CD4-positive, alpha-beta T cell (primary cell): Measurements from ENCODE around the gene SNAPC3. TPM values are rescaled to one million over a fixed set of nuclear protein-coding genes. Genes with fewer than 3 reads are reported as not detected.
A peak's percentile ranks its signal among the peaks of the same experiment; 100 is the strongest.

Experiments used
- ATAC-seq: fragments of 200-7000 bp; cut with Tn5 transposase; one replicate; pipeline ENCODE4 v1.10.0; 2022; ENCODE audit warnings: mild to moderate bottlenecking; ENCODE audit not compliant: poor library complexity
- CTCF ChIA-PET: fragments of 350-600 bp; sonication (Branson Sonifier 250); formaldehyde crosslinking; loops from one replicate; lab custom pipeline; 2021; ENCODE audit warnings: antibody characterized with exemption, inconsistent platforms; lab: Charles Lee
- POLR2A ChIA-PET: fragments of 350-600 bp; sonication (Branson Sonifier 250); formaldehyde crosslinking; loops from one replicate; lab custom pipeline; 2021; ENCODE audit warnings: antibody characterized with exemption, inconsistent platforms; lab: Charles Lee
- DNase-seq, 14 experiments: peaks; one replicate each; pipeline ENCODE4 v3.0.0-alpha.2; 2013 to 2020; ENCODE audit warnings: mixed read lengths in 2 of 14
- H3K27ac ChIP-seq, 2 donors: one replicate each; pipeline versions ENCODE4 v1.5.1 to v1.7.0; 2013; ENCODE audit warnings: low read length in 2 of 2, low read depth in 1 of 2, mild to moderate bottlenecking in 1 of 2
- H3K27me3 ChIP-seq, 2 experiments: 1 replicate in 1 of 2; 2 replicates in 1 of 2; pipeline versions ENCODE4 v1.6.1 to v1.7.0; 2013; ENCODE audit warnings: low read length in 2 of 2, control low read depth in 1 of 2, mild to moderate bottlenecking in 1 of 2, moderate library complexity in 1 of 2; ENCODE audit not compliant: insufficient read depth in 2 of 2, control insufficient read depth in 1 of 2
- H3K36me3 ChIP-seq: one replicate; pipeline ENCODE4 v1.6.1; 2013; ENCODE audit warnings: low read length, control low read depth; ENCODE audit not compliant: insufficient read depth
- H3K4me1 ChIP-seq: one replicate; pipeline ENCODE4 v1.6.1; 2013; ENCODE audit warnings: low read length, control low read depth; ENCODE audit not compliant: insufficient read depth
- H3K4me3 ChIP-seq: one replicate; pipeline ENCODE4 v1.5.1; 2013; ENCODE audit warnings: mild to moderate bottlenecking, low read length, moderate library complexity
- H3K9me3 ChIP-seq, 2 experiments: 1 replicate in 1 of 2; 2 replicates in 1 of 2; pipeline versions ENCODE4 v1.6.1 to v1.7.0; 2013; ENCODE audit warnings: low read length in 2 of 2, mild to moderate bottlenecking in 2 of 2, control low read depth in 1 of 2, moderate library complexity in 1 of 2; ENCODE audit not compliant: control insufficient read depth in 1 of 2, insufficient read depth in 1 of 2
- H3K27ac Mint-ChIP-seq: one replicate; pipeline ENCODE4 v1.8.0; 2020; ENCODE audit warnings: mixed read lengths
- H3K27me3 Mint-ChIP-seq: one replicate; pipeline ENCODE4 v1.8.0; 2021; ENCODE audit warnings: mixed read lengths
- H3K36me3 Mint-ChIP-seq: one replicate; pipeline ENCODE4 v1.8.0; 2021; ENCODE audit warnings: low read depth, mixed read lengths
- H3K4me1 Mint-ChIP-seq: one replicate; pipeline ENCODE4 v1.8.0; 2021; ENCODE audit warnings: low read depth, mixed read lengths
- H3K4me3 Mint-ChIP-seq: one replicate; pipeline ENCODE4 v1.8.0; 2020; ENCODE audit warnings: mild to moderate bottlenecking, mixed read lengths
- H3K9me3 Mint-ChIP-seq: one replicate; pipeline ENCODE4 v1.8.0; 2020; ENCODE audit warnings: mixed read lengths
- CTCF ChIP-seq: fragments of 200-600 bp; IDR thresholded peaks from one replicate; pipeline ENCODE4 v1.8.0; 2022; ENCODE audit warnings: antibody characterized with exemption, mild to moderate bottlenecking
- intact Hi-C, 2 experiments: fragments of 100-400 bp; cut with DNase I in 1 of 2; cut with micrococcal nuclease in 1 of 2; formaldehyde crosslinking; loops; one replicate each; pipeline versions ENCODE4 v1.15.1 to v1.9.0; 2023 to 2025; cut with DNase I, micrococcal nuclease
- total RNA-seq, 174 experiments: library from RNA in 2 of 174; stranded (reverse) in 2 of 174; gene quantifications; one replicate each; pipeline ENCODE4 v1.2.3 and lab custom pipeline; 2021 to 2026

SNAPC3 gene
- total RNA-seq, 2 experiments from 2014 or later, result 3.3 to 4.7 TPM

- no peaks in the 10 kb centered on the region for H3K4me1 ChIP-seq
- H3K4me1 Mint-ChIP-seq, result no peaks in the 10 kb centered on the region
- H3K36me3 ChIP-seq, result no peaks in the 10 kb centered on the region
- no peak overlapping the region for H3K4me3 Mint-ChIP-seq
- H3K27me3 Mint-ChIP-seq, result no peaks in the 10 kb centered on the region
- no peak overlapping the region for H3K4me3 ChIP-seq
- POLR2A ChIA-PET, result no interaction called here
- TF ChIP-seq CTCF, result no peak
- no peaks in the 10 kb centered on the region for H3K36me3 Mint-ChIP-seq
- no peak for DNase-seq
- H3K27ac Mint-ChIP-seq, result no peak overlapping the region
- peaks cover 9 to 10% of the 10 kb centered on the region in 2 experiments for H3K9me3 ChIP-seq
- peaks cover 4% of the 10 kb centered on the region for H3K9me3 Mint-ChIP-seq
- CTCF ChIA-PET, result no interaction called here
- no peak overlapping the region for H3K27ac ChIP-seq
- intact Hi-C loops, result no loop called here
- ATAC-seq, result no peak
- no peaks in the 10 kb centered on the region for H3K27me3 ChIP-seq
Observed at GRCh38 chr9:15404171-15404570, 18.5 kb upstream of the SNAPC3 start.

GRCh38 chr9:15416880-15417279 lies 5.8 kb upstream of the SNAPC3 start:
- no peak overlapping the region for H3K27ac Mint-ChIP-seq
- no peaks in the 10 kb centered on the region for H3K27me3 ChIP-seq
- no peaks in the 10 kb centered on the region for H3K36me3 ChIP-seq
- no peaks in the 10 kb centered on the region for H3K36me3 Mint-ChIP-seq
- peaks cover 3% of the 10 kb centered on the region for H3K4me1 Mint-ChIP-seq
- CTCF ChIA-PET, result interaction anchor here (1.2 kb wide), 1 partner anchor 62 kb away, joined by 4 read pairs; no protein-coding TSS in a partner anchor
- no peaks in the 10 kb centered on the region for H3K9me3 ChIP-seq
- POLR2A ChIA-PET, result interaction anchor here (1.0 kb wide), 1 partner anchor 94 kb away, joined by 3 read pairs; the partner anchor contains the start of gene PSIP1
- DNase-seq (peak in 13 of 14 experiments; percentile 5 to 64 (median 23)), ATAC-seq (peak; percentile 55)
- no peak overlapping the region for H3K4me3 ChIP-seq
- H3K9me3 Mint-ChIP-seq, result no peaks in the 10 kb centered on the region
- H3K27me3 Mint-ChIP-seq, result no peaks in the 10 kb centered on the region
- peak; percentile 34 for TF ChIP-seq CTCF
- intact Hi-C loops, result loop anchor here (1.0 to 2.0 kb wide), 4 partner anchors 139 to 206 kb away; no protein-coding TSS in a partner anchor
- H3K4me1 ChIP-seq, result peaks cover 1% of the 10 kb centered on the region
- H3K27ac ChIP-seq, result no peak overlapping the region
- no peak overlapping the region for H3K4me3 Mint-ChIP-seq

GRCh38 chr9:15417626-15418025 lies 5.0 kb upstream of the SNAPC3 start:
- Histone ChIP-seq H3K27ac (no peak overlapping the region), H3K27me3 (no peaks in the 10 kb centered on the region), H3K36me3 (no peaks in the 10 kb centered on the region), H3K4me1 (peaks cover 7% of the 10 kb centered on the region), H3K9me3 (no peaks in the 10 kb centered on the region), H3K4me3 (no peak overlapping the region)
- H3K9me3 Mint-ChIP-seq, result no peaks in the 10 kb centered on the region
- no peak for DNase-seq
- ATAC-seq, result no peak
- no peak overlapping the region for H3K27ac Mint-ChIP-seq
- POLR2A ChIA-PET, result no interaction called here
- peaks cover 11% of the 10 kb centered on the region for H3K4me1 Mint-ChIP-seq
- no peak overlapping the region for H3K4me3 Mint-ChIP-seq
- H3K27me3 Mint-ChIP-seq, result no peaks in the 10 kb centered on the region
- CTCF ChIA-PET, result no interaction called here
- intact Hi-C loops, result loop anchor here (1.0 to 2.0 kb wide), 4 partner anchors 139 to 207 kb away; no protein-coding TSS in a partner anchor
- no peak for TF ChIP-seq CTCF
- peaks cover 6% of the 10 kb centered on the region for H3K36me3 Mint-ChIP-seq
